Naive thymus-derived CD4-positive, alpha-beta T cell (primary cell): ENCODE results near the gene GLUD1. TPM values are rescaled to one million over a fixed set of nuclear protein-coding genes. Genes with fewer than 3 reads are reported as not detected.
"Not testable (repeated sequence)": the region's sequence is repeated elsewhere in the genome, so short reads cannot be mapped to it uniquely, and the experiment has no call there.

Experiments used
- ATAC-seq: fragments of 150-1000 bp; cut with Tn5 transposase; 2 replicates; pipeline ENCODE4 v1.10.0; 2021; ENCODE audit warnings: mild to moderate bottlenecking, moderate library complexity
- CTCF ChIA-PET: fragments of 350-600 bp; sonication (Branson Sonifier 250); formaldehyde crosslinking; loops from one replicate; lab custom pipeline; 2021; ENCODE audit warnings: antibody characterized with exemption; lab: Charles Lee
- POLR2A ChIA-PET: fragments of 350-600 bp; sonication (Branson Sonifier 250); formaldehyde crosslinking; loops from one replicate; lab custom pipeline; 2021; ENCODE audit warnings: antibody characterized with exemption, inconsistent platforms; lab: Charles Lee
- DNase-seq, 9 donors: peaks; one replicate each; pipeline versions ENCODE4 v3.0.0 to v3.0.0-alpha.2; 2020 to 2022; ENCODE audit warnings: mixed read lengths in 1 of 9
- H3K27ac ChIP-seq: one replicate; pipeline ENCODE4 v1.7.0; 2013; ENCODE audit warnings: mild to moderate bottlenecking, low read depth, low read length, moderate library complexity
- H3K27me3 ChIP-seq, 2 donors: one replicate each; pipeline ENCODE4 v1.7.0; 2013; ENCODE audit warnings: low read length in 2 of 2, mild to moderate bottlenecking in 2 of 2, moderate library complexity in 2 of 2; ENCODE audit not compliant: control insufficient read depth in 2 of 2, insufficient read depth in 2 of 2
- H3K36me3 ChIP-seq, 3 experiments: 1 replicate in 2 of 3; 2 replicates in 1 of 3; pipeline ENCODE4 v1.7.0; 2013; ENCODE audit warnings: low read length in 3 of 3, mild to moderate bottlenecking in 3 of 3, moderate library complexity in 1 of 3; ENCODE audit not compliant: insufficient read depth in 3 of 3, control insufficient read depth in 2 of 3
- H3K4me1 ChIP-seq, 2 donors: one replicate each; pipeline ENCODE4 v1.7.0; 2013; ENCODE audit warnings: low read length in 2 of 2, mild to moderate bottlenecking in 2 of 2, moderate library complexity in 1 of 2; ENCODE audit not compliant: control insufficient read depth in 2 of 2, insufficient read depth in 2 of 2
- H3K4me3 ChIP-seq: 2 replicates; pipeline ENCODE4 v1.7.0; 2013; ENCODE audit warnings: mild to moderate bottlenecking, low read length
- H3K9me3 ChIP-seq, 3 experiments: 1 replicate in 2 of 3; 2 replicates in 1 of 3; pipeline ENCODE4 v1.7.0; 2013; ENCODE audit warnings: low read length in 3 of 3; ENCODE audit not compliant: control insufficient read depth in 2 of 3
- H3K27ac Mint-ChIP-seq, 9 donors: one replicate each; pipeline ENCODE4 v1.8.0; 2020 to 2022; ENCODE audit warnings: mixed read lengths in 9 of 9, mild to moderate bottlenecking in 8 of 9, moderate library complexity in 5 of 9, inconsistent platforms in 2 of 9
- H3K27me3 Mint-ChIP-seq, 5 donors: one replicate each; pipeline ENCODE4 v1.8.0; 2021 to 2022; ENCODE audit warnings: mixed read lengths in 5 of 5, mild to moderate bottlenecking in 1 of 5
- H3K36me3 Mint-ChIP-seq, 5 donors: one replicate each; pipeline ENCODE4 v1.8.0; 2020 to 2022; ENCODE audit warnings: mixed read lengths in 5 of 5, mild to moderate bottlenecking in 3 of 5, inconsistent platforms in 1 of 5
- H3K4me1 Mint-ChIP-seq, 7 donors: one replicate each; pipeline ENCODE4 v1.8.0; 2020 to 2022; ENCODE audit warnings: mixed read lengths in 7 of 7, mild to moderate bottlenecking in 3 of 7, inconsistent platforms in 1 of 7
- H3K4me3 Mint-ChIP-seq, 10 donors: one replicate each; pipeline ENCODE4 v1.8.0; 2020 to 2022; ENCODE audit warnings: mild to moderate bottlenecking in 10 of 10, mixed read lengths in 10 of 10, moderate library complexity in 6 of 10, inconsistent platforms in 2 of 10
- H3K9me3 Mint-ChIP-seq, 11 donors: one replicate each; pipeline ENCODE4 v1.8.0; 2020 to 2022; ENCODE audit warnings: mixed read lengths in 11 of 11, mild to moderate bottlenecking in 4 of 11, inconsistent platforms in 1 of 11, moderate library complexity in 1 of 11
- intact Hi-C, 2 donors: fragments of 100-400 bp; cut with micrococcal nuclease; formaldehyde crosslinking; loops; one replicate each; pipeline ENCODE4 v1.15.1; 2023
- polyA plus RNA-seq, 2 donors: library from polyadenylated mRNA; unstranded; fragments of 300-500 nt; fragmentation: Illumina TruSeq; gene quantifications; one replicate each; pipeline ENCODE4 v1.2.3, GENCODE V29; 2021
- total RNA-seq, 6 experiments: library from RNA in 5 of 6; stranded (reverse) in 5 of 6; gene quantifications; 1 replicate in 5 of 6; 2 replicates in 1 of 6; pipeline ENCODE4 v1.2.3 and lab custom pipeline; 2021 to 2026

The GLUD1 gene
- total and polyA plus RNA-seq, 7 experiments from 2014 or later, result 70.2 to 116 (median 94.3) TPM

- ChIA-PET POLR2A (no interaction called here), CTCF (no interaction called here)
- H3K4me3 ChIP-seq, result no peak overlapping the region
- no peaks in the 10 kb centered on the region for H3K9me3 ChIP-seq
- H3K4me1 ChIP-seq, result no peaks in the 10 kb centered on the region
- H3K4me3 Mint-ChIP-seq, result no peak overlapping the region
- no peaks in the 10 kb centered on the region for H3K27me3 Mint-ChIP-seq
- intact Hi-C loops, result no loop called here
- no peaks in the 10 kb centered on the region for H3K9me3 Mint-ChIP-seq
- H3K27ac Mint-ChIP-seq, result no peak overlapping the region
- no peak for ATAC-seq
- peaks cover 3 to 37% (median 16%) of the 10 kb centered on the region in 5 donors for H3K36me3 Mint-ChIP-seq
- H3K36me3 ChIP-seq, result peaks cover 22 to 74% (median 25%) of the 10 kb centered on the region in 3 experiments
- H3K27ac ChIP-seq, result no peak overlapping the region
- H3K27me3 ChIP-seq, result no peaks in the 10 kb centered on the region
- no peak for DNase-seq
- no peaks in the 10 kb centered on the region for H3K4me1 Mint-ChIP-seq
Measured at GRCh38 chr10:87058171-87058570, 36.5 kb downstream of the GLUD1 start.

- Mint-ChIP-seq H3K36me3 (peaks cover 3 to 40% (median 8%) of the 10 kb centered on the region in 5 donors), H3K9me3 (no peaks in the 10 kb centered on the region), H3K27ac (no peak overlapping the region), H3K4me1 (no peaks in the 10 kb centered on the region), H3K27me3 (no peaks in the 10 kb centered on the region), H3K4me3 (no peak overlapping the region)
- Histone ChIP-seq H3K4me3 (no peak overlapping the region), H3K4me1 (no peaks in the 10 kb centered on the region), H3K9me3 (no peaks in the 10 kb centered on the region), H3K27me3 (no peaks in the 10 kb centered on the region), H3K36me3 (peaks cover 10 to 73% (median 12%) of the 10 kb centered on the region in 3 experiments), H3K27ac (no peak overlapping the region)
- CTCF ChIA-PET, result interaction anchor here (0.5 kb wide), 1 partner anchor 115 kb away, joined by 4 read pairs; no protein-coding TSS in a partner anchor
- intact Hi-C loops, result no loop called here
- peak; percentile 71 for ATAC-seq
- DNase-seq, result no peak
- POLR2A ChIA-PET, result interaction anchor here (0.6 kb wide), 2 partner anchors 13 to 57 kb away, joined by 3 to 4 read pairs; no protein-coding TSS in a partner anchor
Measured at GRCh38 chr10:87054373-87055295, 40.0 kb downstream of the GLUD1 start.

- CTCF ChIA-PET, result no interaction called here
- peaks cover 0 to 40% (median 9%) of the 10 kb centered on the region in 5 donors for H3K36me3 Mint-ChIP-seq
Measured at GRCh38 chr10:87053577-87054181, 41.0 kb downstream of the GLUD1 start.

GRCh38 chr10:87053111-87053510 lies 41.5 kb downstream of the GLUD1 start:
- ChIA-PET CTCF (no interaction called here), POLR2A (no interaction called here)
- ATAC-seq (no peak), DNase-seq (no peak)
- Mint-ChIP-seq H3K4me3 (no peak overlapping the region), H3K27ac (no peak overlapping the region), H3K9me3 (no peaks in the 10 kb centered on the region), H3K36me3 (peaks cover 0 to 40% (median 12%) of the 10 kb centered on the region in 5 donors), H3K4me1 (no peaks in the 10 kb centered on the region), H3K27me3 (no peaks in the 10 kb centered on the region)
- no peaks in the 10 kb centered on the region for H3K4me1 ChIP-seq
- intact Hi-C loops, result no loop called here
- H3K9me3 ChIP-seq, result no peaks in the 10 kb centered on the region
- H3K27me3 ChIP-seq, result no peaks in the 10 kb centered on the region
- no peak overlapping the region for H3K4me3 ChIP-seq
- H3K27ac ChIP-seq, result no peak overlapping the region
- peaks cover 0 to 71% (median 12%) of the 10 kb centered on the region in 3 experiments for H3K36me3 ChIP-seq

More at GRCh38 chr10:87053577-87054181, 41.0 kb downstream of the GLUD1 start:
- Mint-ChIP-seq H3K27me3 (no peaks in the 10 kb centered on the region), H3K27ac (no peak overlapping the region), H3K4me3 (no peak overlapping the region), H3K4me1 (no peaks in the 10 kb centered on the region), H3K9me3 (no peaks in the 10 kb centered on the region)
- H3K27ac ChIP-seq, result no peak overlapping the region
- DNase-seq, result no peak
- peaks cover 5 to 73% (median 14%) of the 10 kb centered on the region in 3 experiments for H3K36me3 ChIP-seq
- H3K27me3 ChIP-seq, result no peaks in the 10 kb centered on the region
- POLR2A ChIA-PET, result no interaction called here
- H3K4me1 ChIP-seq, result no peaks in the 10 kb centered on the region
- intact Hi-C loops, result no loop called here
- H3K9me3 ChIP-seq, result no peaks in the 10 kb centered on the region
- no peak overlapping the region for H3K4me3 ChIP-seq
- no peak for ATAC-seq

DNA sequence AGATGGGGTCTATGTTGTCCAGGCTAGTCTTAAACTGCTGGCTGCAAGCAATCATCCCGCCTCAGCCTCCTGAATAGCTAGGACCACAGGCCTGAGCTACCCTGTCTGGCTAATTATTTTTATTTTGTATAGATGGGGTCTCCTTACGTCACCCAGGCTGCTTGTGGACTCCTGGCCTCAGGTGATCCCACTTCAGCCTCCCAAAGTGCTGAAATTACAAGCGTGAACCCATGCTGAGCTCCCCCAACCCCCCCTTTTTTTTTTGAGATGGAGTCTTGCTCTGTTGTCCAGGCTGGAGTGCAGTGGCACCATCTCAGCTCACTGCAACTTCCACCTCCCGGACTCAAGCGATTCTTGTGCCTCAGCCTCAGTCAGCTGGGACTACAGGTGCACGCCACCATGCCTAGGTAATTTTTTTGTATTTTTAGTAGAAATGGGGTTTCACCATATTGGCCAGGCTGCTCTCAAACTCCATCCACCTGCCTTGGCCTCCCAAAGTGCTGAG lies 49.2 kb downstream of the GLUD1 start:
- ChIA-PET CTCF (no interaction called here), POLR2A (no interaction called here)
- intact Hi-C loops, result no loop called here
- Histone ChIP-seq H3K4me3 (no peak overlapping the region), H3K27me3 (no peaks in the 10 kb centered on the region), H3K27ac (no peak overlapping the region), H3K9me3 (no peaks in the 10 kb centered on the region), H3K36me3 (peaks cover 0 to 31% (median 9%) of the 10 kb centered on the region in 3 experiments), H3K4me1 (no peaks in the 10 kb centered on the region)
- DNase-seq (no peak), ATAC-seq (no peak)
- Mint-ChIP-seq H3K4me1 (no peaks in the 10 kb centered on the region), H3K9me3 (peaks cover 0 to 6% (median 0%) of the 10 kb centered on the region in 11 donors), H3K36me3 (peaks cover 0 to 40% (median 19%) of the 10 kb centered on the region in 5 donors), H3K27ac (no peak overlapping the region), H3K27me3 (no peaks in the 10 kb centered on the region), H3K4me3 (no peak overlapping the region)

DNA sequence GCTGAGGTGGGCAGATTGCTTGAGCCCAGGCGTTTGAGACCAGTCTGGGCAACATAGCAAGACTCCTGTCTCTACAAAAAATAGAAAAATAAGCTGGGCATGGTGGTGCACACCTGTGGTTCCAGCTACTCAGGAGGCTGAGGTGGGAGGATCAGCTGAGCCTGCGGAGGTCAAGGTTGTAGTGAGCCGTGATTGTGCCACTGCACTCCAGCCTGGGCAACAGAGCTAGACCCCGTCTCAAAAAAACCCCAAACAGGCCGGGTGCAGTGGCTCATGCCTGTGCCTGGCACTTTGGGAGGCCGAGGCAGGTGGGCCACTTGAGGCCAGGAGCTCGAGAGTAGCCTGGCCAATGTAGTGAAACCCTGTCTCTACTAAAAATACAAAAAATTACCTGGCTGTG lies 51.1 kb downstream of the GLUD1 start:
- H3K27me3 ChIP-seq, ATAC-seq, H3K27me3 Mint-ChIP-seq, H3K4me3 Mint-ChIP-seq, H3K27ac Mint-ChIP-seq, CTCF ChIA-PET, POLR2A ChIA-PET, H3K9me3 ChIP-seq, DNase-seq, H3K4me1 ChIP-seq, H3K4me1 Mint-ChIP-seq, H3K27ac ChIP-seq, H3K4me3 ChIP-seq: not testable (repeated sequence)
- intact Hi-C loops, result loop anchor here in 1 of 2 donors (5.0 kb wide), 1 partner anchor 106 kb away; no protein-coding TSS in a partner anchor
- peaks cover 0 to 18% (median 6%) of the 10 kb centered on the region in 3 experiments for H3K36me3 ChIP-seq
- Mint-ChIP-seq H3K9me3 (peaks cover 0 to 21% (median 3%) of the 10 kb centered on the region in 11 donors), H3K36me3 (peaks cover 0 to 29% (median 19%) of the 10 kb centered on the region in 5 donors)
